GM19395 (cell line): ENCODE data around the gene TRMT11.
"Not testable (repeated sequence)": the region's sequence is repeated elsewhere in the genome, so short reads cannot be mapped to it uniquely, and the experiment has no call there.

Experiments
- ATAC-seq: cut with Tn5 transposase; IDR thresholded peaks from one replicate; pipeline ENCODE4 v1.9.1; 2021; ENCODE audit warnings: mild to moderate bottlenecking, moderate library complexity; ENCODE audit not compliant: unreplicated experiment

TRMT11 gene

GRCh38 chr6:125956506-125957390 is 29.6 kb upstream of the TRMT11 start, which contains the start of gene HINT3:
TSS of gene HINT3 (plus strand) at chr6:125956770. CDS start at chr6:125956978, 208 bp downstream.
- peak; percentile 91 for ATAC-seq

DNA sequence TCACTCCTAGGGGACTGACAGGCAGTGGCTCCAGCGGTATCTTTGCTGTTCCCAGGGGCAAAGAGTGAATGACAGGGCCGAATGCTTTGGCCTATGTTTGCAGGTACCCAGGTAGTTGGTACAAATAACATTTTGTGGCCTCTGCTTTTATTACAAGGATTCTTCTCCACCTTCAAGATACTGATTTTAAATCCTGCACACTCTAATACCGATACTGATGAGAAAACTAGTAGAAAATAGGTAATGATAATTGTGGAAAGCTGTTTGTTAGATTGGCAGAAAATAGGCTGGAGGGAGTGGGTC is 29.0 kb upstream of the TRMT11 start:
- ATAC-seq = no peak

- no peak for ATAC-seq
These were observed 28.5 kb upstream of the TRMT11 start for GRCh38 chr6:125957845-125958244.

DNA sequence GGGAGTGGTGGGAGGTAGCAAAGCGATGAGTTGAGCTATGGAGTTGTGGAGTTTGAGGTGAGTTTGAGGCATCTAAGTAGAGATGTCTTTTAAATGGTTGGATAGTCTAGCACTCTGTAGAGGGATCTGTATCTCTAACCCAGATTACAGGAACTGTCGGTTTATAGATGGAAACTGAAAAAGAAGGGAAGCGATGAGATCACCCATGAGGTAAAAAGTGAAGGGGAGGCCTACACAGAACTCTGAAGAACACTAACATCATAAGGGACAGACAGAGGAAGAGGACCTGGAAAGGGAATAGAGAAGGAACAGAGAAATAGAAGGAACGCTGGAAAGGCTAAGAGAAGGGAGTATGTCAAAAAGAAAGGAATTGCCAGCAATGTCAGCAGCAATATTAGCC is 27.3 kb upstream of the TRMT11 start:
- no peak for ATAC-seq

DNA sequence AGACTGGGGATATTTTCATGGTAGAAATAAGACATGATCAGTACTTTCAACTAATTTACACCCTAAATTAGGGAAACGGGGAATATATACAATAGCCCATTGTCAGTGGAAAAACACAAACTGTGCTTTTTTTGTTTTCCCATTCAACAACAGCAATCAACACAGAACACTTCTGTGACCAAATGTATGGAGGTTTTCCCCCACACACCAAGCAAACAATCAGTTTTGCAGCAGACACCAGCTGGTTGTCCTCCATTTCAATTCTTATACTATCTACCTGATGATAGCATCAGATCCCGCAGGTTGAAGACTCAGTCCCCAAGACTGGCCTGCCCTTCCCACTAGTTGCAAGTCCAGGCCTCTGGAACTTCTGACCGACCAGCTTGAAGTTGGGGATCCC is 25.2 kb upstream of the TRMT11 start:
- ATAC-seq = no peak

DNA sequence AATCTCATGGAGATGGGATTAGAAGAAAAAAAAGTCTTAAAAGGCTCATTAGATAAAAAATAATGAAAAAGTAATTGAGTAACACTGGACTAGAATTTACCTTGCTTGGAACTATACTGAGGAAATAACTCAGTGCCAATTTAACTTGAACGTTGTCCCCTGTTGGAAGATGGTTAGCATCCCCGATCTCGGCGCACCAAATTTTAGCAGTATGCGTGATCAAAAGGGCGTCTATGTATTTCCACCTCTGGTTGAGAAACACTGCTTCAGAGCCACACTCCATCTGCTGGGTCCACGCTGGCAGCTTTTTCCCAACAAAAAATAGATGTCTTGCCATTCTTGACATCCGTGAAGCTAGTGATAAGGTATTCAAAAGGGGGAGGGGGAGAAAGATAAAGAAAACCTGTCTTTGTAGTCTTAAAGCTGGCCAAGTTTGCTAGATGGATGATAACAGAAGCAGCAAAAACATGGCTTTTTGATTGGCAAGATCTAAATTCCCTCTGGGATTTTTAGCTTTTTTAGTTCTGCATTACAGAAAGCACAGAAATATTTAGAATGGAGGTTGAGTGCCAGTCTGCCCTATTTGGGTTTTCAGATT is 23.3 kb upstream of the TRMT11 start:
- no peak for ATAC-seq

DNA sequence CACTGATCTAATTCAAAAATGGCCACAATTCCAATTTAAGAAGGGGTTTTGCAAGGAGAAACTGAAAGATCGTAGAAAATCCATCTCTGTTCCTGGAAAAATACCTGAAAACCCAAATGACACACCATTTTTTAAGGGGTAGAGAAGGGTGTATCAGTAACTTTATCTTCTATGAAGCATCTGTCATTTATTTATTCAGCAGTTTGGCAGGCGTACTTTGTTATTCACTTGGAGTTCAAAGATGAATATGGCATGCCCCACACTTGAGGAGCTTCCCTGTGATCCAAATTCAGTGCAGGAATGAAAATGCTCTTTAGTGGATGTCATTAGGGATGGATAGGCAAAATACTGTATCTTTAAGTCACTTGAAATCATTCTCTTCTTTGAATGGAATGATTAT is 22.5 kb upstream of the TRMT11 start:
- no peak for ATAC-seq

- no peak for ATAC-seq
These were observed 19.8 kb upstream of the TRMT11 start for GRCh38 chr6:125966569-125966968.

DNA sequence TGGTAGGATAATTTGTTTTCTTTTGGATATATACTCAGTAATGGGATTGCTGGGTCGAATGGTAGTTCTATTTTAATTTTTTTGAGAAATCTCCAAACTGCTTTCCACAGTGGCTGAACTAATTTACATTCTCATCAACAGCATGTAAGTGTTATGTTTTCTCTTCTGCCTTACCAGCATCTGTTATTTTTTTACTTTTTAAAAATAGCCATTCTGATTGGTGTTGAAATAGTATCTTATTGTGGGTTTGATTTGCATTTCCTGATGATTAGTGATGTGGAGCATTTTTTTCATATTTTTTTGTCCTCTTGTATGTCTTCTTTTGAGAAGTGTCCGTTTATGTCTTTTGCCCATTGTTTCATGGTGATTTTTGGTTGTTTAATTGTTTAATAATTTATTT is 17.8 kb upstream of the TRMT11 start:
- ATAC-seq = no peak

DNA sequence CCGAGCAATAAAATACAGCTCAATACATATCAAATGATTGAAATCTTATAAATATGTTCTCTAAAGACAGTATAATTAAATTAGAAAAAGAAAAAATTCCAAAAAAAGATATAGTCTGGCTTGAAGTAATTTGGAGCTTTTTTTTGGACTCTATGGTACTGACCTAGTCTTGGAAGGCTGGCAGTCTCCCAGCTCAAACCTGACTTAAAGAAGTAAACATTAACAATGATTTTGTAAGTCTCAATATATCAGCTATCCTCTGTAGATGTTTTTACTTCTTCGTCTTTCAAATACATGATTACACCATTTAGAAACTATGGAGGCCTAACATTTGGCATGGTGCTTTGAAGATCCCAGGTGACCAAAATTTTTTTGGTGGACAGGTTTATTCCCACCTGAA is 15.6 kb upstream of the TRMT11 start:
- ATAC-seq = no peak

GRCh38 chr6:125972478-125972877 is 13.9 kb upstream of the TRMT11 start:
- ATAC-seq = not testable (repeated sequence)

GRCh38 chr6:125974214-125974866 is 12.0 kb upstream of the TRMT11 start:
- ATAC-seq = peak; percentile 92

GRCh38 chr6:125979101-125979500 is 7.2 kb upstream of the TRMT11 start:
- no peak for ATAC-seq

- ATAC-seq = no peak
These were observed 4.7 kb upstream of the TRMT11 start for GRCh38 chr6:125981571-125982185.

GRCh38 chr6:125983246-125983945 is 2.9 kb upstream of the TRMT11 start:
- ATAC-seq = no peak

DNA sequence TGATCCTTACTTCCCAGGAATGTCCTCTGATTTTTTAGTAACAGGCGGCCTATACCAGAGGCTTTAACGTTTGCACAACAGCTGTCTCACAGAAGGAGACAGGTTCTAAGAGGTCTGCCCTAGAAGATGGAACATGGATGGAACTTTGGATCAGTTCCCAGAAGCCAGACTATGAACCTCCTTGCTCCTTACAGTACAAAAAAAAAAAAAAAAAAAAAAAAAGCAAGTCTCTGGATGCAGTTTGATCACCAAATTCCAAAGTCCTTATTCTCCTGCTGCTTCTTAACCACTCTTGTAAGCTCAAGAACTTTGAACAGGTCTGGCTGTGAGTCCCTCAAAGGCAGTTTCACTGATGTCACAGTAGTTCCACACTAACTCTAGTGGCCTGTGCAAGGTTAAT is 2.0 kb upstream of the TRMT11 start:
- no peak for ATAC-seq

DNA sequence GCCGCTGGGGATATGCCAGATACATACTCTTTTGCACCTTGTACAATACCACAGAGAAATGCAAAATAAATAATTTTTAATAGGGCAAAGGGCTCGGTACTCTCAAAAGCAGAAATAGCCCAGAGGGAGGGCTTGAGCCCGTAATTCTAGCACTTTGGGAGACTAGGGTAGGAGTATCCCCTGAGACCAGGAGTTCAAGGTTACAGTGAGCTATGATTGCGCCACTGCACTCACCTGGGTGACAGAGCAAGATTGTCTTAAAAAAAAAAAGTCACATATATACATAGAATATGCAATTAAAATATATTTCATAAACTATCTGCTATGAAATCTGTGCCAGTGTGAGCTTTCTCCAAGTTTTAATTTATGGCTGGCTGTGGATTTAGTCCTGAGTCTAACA is 818 bp upstream of the TRMT11 start:
- no peak for ATAC-seq

DNA sequence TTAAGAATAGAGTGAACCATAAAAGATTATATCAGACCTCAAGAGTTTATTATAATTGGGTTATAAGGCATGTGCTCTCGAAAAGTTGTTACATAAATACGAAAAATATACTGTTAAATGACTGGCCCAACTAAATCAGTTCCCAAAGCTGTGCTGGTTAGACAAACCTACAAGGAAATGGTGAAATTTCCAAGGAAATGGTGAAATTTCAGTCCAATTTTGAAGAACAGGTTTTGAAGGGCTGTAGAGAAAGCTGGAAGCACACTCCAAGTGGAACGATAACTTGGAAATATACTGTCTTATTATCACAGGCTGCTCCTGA is 400 bp upstream of the TRMT11 start:
- ATAC-seq = no peak

GRCh38 chr6:125987026-125987617 is 782 bp downstream of the TRMT11 start:
- peak; percentile 34 for ATAC-seq

- no peak for ATAC-seq
These were observed 1.9 kb downstream of the TRMT11 start for GRCh38 chr6:125988280-125988679.

GRCh38 chr6:125989631-125990030 is 3.3 kb downstream of the TRMT11 start:
- no peak for ATAC-seq
